ENCODE results near the gene MAST4. TPM values are rescaled to one million over a fixed set of nuclear protein-coding genes. Genes with fewer than 3 reads are reported as not detected.

The MAST4 gene
- total RNA-seq (2012; rRNA removed), result 5.3 and 6.1 TPM in 2 replicates

GRCh38 chr5:66595756-66596635 is at the start of gene MAST4:
MAST4 (plus strand) TSS chr5:66596393; CDS start chr5:66596656, 263 bp downstream.
- H3K9me3 ChIP-seq (replicated peaks; ENCODE audit: low read length), result no peaks in the 10 kb centered on the region
- peak within 1 kb of the TSS; percentile 99 for H3K4me2 ChIP-seq (ENCODE audit: low read length)
- no peaks in the 10 kb centered on the region for H3K36me3 ChIP-seq (ENCODE audit: insufficient read depth, low read length)
- H3K27me3 ChIP-seq (ENCODE audit: control insufficient read depth, insufficient read depth, low read length), result peaks cover 78% of the 10 kb centered on the region
- peaks cover 15% of the 10 kb centered on the region for H3K4me1 ChIP-seq (ENCODE audit: control insufficient read depth, insufficient read depth, low read length)
- H3K9ac ChIP-seq (ENCODE audit: low read depth, low read length), result no peak within 1 kb of the TSS
- H3K4me3 ChIP-seq (ENCODE audit: low read length), result peak within 1 kb of the TSS; percentile 82

GRCh38 chr5:66546541-66546940 is 49.7 kb upstream of the MAST4 start:
- Histone ChIP-seq H3K27me3 (ENCODE audit: control insufficient read depth, insufficient read depth, low read length) (no peaks in the 10 kb centered on the region), H3K4me1 (ENCODE audit: control insufficient read depth, insufficient read depth, low read length) (no peaks in the 10 kb centered on the region), H3K4me3 (ENCODE audit: low read length) (no peak overlapping the region), H3K36me3 (ENCODE audit: insufficient read depth, low read length) (no peaks in the 10 kb centered on the region), H3K9ac (ENCODE audit: low read depth, low read length) (no peak overlapping the region), H3K9me3 (replicated peaks; ENCODE audit: low read length) (no peaks in the 10 kb centered on the region), H3K4me2 (ENCODE audit: low read length) (no peak overlapping the region)

- Histone ChIP-seq H3K9ac (ENCODE audit: low read depth, low read length) (no peak overlapping the region), H3K36me3 (ENCODE audit: insufficient read depth, low read length) (no peaks in the 10 kb centered on the region)
These were observed 44.9 kb upstream of the MAST4 start for GRCh38 chr5:66551338-66551737.

GRCh38 chr5:66551945-66552344 is 44.2 kb upstream of the MAST4 start:
- Histone ChIP-seq H3K4me1 (ENCODE audit: control insufficient read depth, insufficient read depth, low read length) (no peaks in the 10 kb centered on the region), H3K36me3 (ENCODE audit: insufficient read depth, low read length) (no peaks in the 10 kb centered on the region), H3K9me3 (replicated peaks; ENCODE audit: low read length) (no peaks in the 10 kb centered on the region), H3K4me2 (ENCODE audit: low read length) (no peak overlapping the region), H3K4me3 (ENCODE audit: low read length) (no peak overlapping the region), H3K27me3 (ENCODE audit: control insufficient read depth, insufficient read depth, low read length) (no peaks in the 10 kb centered on the region), H3K9ac (ENCODE audit: low read depth, low read length) (no peak overlapping the region)

More at GRCh38 chr5:66551338-66551737, 44.9 kb upstream of the MAST4 start:
- H3K4me3 ChIP-seq (ENCODE audit: low read length), result no peak overlapping the region
- H3K27me3 ChIP-seq (ENCODE audit: control insufficient read depth, insufficient read depth, low read length), result no peaks in the 10 kb centered on the region
- H3K4me2 ChIP-seq (ENCODE audit: low read length), result no peak overlapping the region
- no peaks in the 10 kb centered on the region for H3K4me1 ChIP-seq (ENCODE audit: control insufficient read depth, insufficient read depth, low read length)
- no peaks in the 10 kb centered on the region for H3K9me3 ChIP-seq (replicated peaks; ENCODE audit: low read length)

- H3K36me3 ChIP-seq (ENCODE audit: insufficient read depth, low read length), result no peaks in the 10 kb centered on the region
- no peaks in the 10 kb centered on the region for H3K9me3 ChIP-seq (replicated peaks; ENCODE audit: low read length)
- no peak overlapping the region for H3K4me2 ChIP-seq (ENCODE audit: low read length)
- no peaks in the 10 kb centered on the region for H3K27me3 ChIP-seq (ENCODE audit: control insufficient read depth, insufficient read depth, low read length)
- no peaks in the 10 kb centered on the region for H3K4me1 ChIP-seq (ENCODE audit: control insufficient read depth, insufficient read depth, low read length)
- no peak overlapping the region for H3K9ac ChIP-seq (ENCODE audit: low read depth, low read length)
- H3K4me3 ChIP-seq (ENCODE audit: low read length), result no peak overlapping the region
These were observed 42.8 kb upstream of the MAST4 start for GRCh38 chr5:66553368-66553912.

- no peak overlapping the region for H3K4me2 ChIP-seq (ENCODE audit: low read length)
- H3K27me3 ChIP-seq (ENCODE audit: control insufficient read depth, insufficient read depth, low read length), result no peaks in the 10 kb centered on the region
- H3K9ac ChIP-seq (ENCODE audit: low read depth, low read length), result no peak overlapping the region
- no peak overlapping the region for H3K4me3 ChIP-seq (ENCODE audit: low read length)
- no peaks in the 10 kb centered on the region for H3K36me3 ChIP-seq (ENCODE audit: insufficient read depth, low read length)
- H3K4me1 ChIP-seq (ENCODE audit: control insufficient read depth, insufficient read depth, low read length), result no peaks in the 10 kb centered on the region
- H3K9me3 ChIP-seq (replicated peaks; ENCODE audit: low read length), result no peaks in the 10 kb centered on the region
These were observed 42.1 kb upstream of the MAST4 start for GRCh38 chr5:66553916-66554575.

- H3K4me3 ChIP-seq (ENCODE audit: low read length), result no peak overlapping the region
- H3K4me2 ChIP-seq (ENCODE audit: low read length), result no peak overlapping the region
- no peak overlapping the region for H3K9ac ChIP-seq (ENCODE audit: low read depth, low read length)
- no peaks in the 10 kb centered on the region for H3K4me1 ChIP-seq (ENCODE audit: control insufficient read depth, insufficient read depth, low read length)
- H3K9me3 ChIP-seq (replicated peaks; ENCODE audit: low read length), result no peaks in the 10 kb centered on the region
- H3K36me3 ChIP-seq (ENCODE audit: insufficient read depth, low read length), result no peaks in the 10 kb centered on the region
- H3K27me3 ChIP-seq (ENCODE audit: control insufficient read depth, insufficient read depth, low read length), result no peaks in the 10 kb centered on the region
These were observed 41.3 kb upstream of the MAST4 start for GRCh38 chr5:66554884-66555283.

GRCh38 chr5:66558560-66558959 is 37.6 kb upstream of the MAST4 start:
- no peak overlapping the region for H3K9ac ChIP-seq (ENCODE audit: low read depth, low read length)
- no peaks in the 10 kb centered on the region for H3K9me3 ChIP-seq (replicated peaks; ENCODE audit: low read length)
- H3K36me3 ChIP-seq (ENCODE audit: insufficient read depth, low read length), result no peaks in the 10 kb centered on the region
- H3K4me1 ChIP-seq (ENCODE audit: control insufficient read depth, insufficient read depth, low read length), result no peaks in the 10 kb centered on the region
- H3K4me2 ChIP-seq (ENCODE audit: low read length), result no peak overlapping the region
- no peaks in the 10 kb centered on the region for H3K27me3 ChIP-seq (ENCODE audit: control insufficient read depth, insufficient read depth, low read length)
- no peak overlapping the region for H3K4me3 ChIP-seq (ENCODE audit: low read length)

GRCh38 chr5:66560371-66560770 is 35.8 kb upstream of the MAST4 start:
- Histone ChIP-seq H3K36me3 (ENCODE audit: insufficient read depth, low read length) (no peaks in the 10 kb centered on the region), H3K27me3 (ENCODE audit: control insufficient read depth, insufficient read depth, low read length) (no peaks in the 10 kb centered on the region), H3K4me2 (ENCODE audit: low read length) (no peak overlapping the region), H3K9ac (ENCODE audit: low read depth, low read length) (no peak overlapping the region), H3K9me3 (replicated peaks; ENCODE audit: low read length) (no peaks in the 10 kb centered on the region), H3K4me1 (ENCODE audit: control insufficient read depth, insufficient read depth, low read length) (no peaks in the 10 kb centered on the region), H3K4me3 (ENCODE audit: low read length) (no peak overlapping the region)

- no peak overlapping the region for H3K4me3 ChIP-seq (ENCODE audit: low read length)
- no peaks in the 10 kb centered on the region for H3K36me3 ChIP-seq (ENCODE audit: insufficient read depth, low read length)
- no peak overlapping the region for H3K9ac ChIP-seq (ENCODE audit: low read depth, low read length)
- H3K9me3 ChIP-seq (replicated peaks; ENCODE audit: low read length), result no peaks in the 10 kb centered on the region
- no peak overlapping the region for H3K4me2 ChIP-seq (ENCODE audit: low read length)
- H3K4me1 ChIP-seq (ENCODE audit: control insufficient read depth, insufficient read depth, low read length), result no peaks in the 10 kb centered on the region
- H3K27me3 ChIP-seq (ENCODE audit: control insufficient read depth, insufficient read depth, low read length), result no peaks in the 10 kb centered on the region
These were observed 34.8 kb upstream of the MAST4 start for GRCh38 chr5:66561256-66561990.

GRCh38 chr5:66565878-66566277 is 30.3 kb upstream of the MAST4 start:
- Histone ChIP-seq H3K4me2 (ENCODE audit: low read length) (no peak overlapping the region), H3K4me1 (ENCODE audit: control insufficient read depth, insufficient read depth, low read length) (no peaks in the 10 kb centered on the region), H3K36me3 (ENCODE audit: insufficient read depth, low read length) (no peaks in the 10 kb centered on the region), H3K4me3 (ENCODE audit: low read length) (no peak overlapping the region), H3K9ac (ENCODE audit: low read depth, low read length) (no peak overlapping the region), H3K27me3 (ENCODE audit: control insufficient read depth, insufficient read depth, low read length) (peaks cover 2% of the 10 kb centered on the region), H3K9me3 (replicated peaks; ENCODE audit: low read length) (no peaks in the 10 kb centered on the region)
